GM20000 (cell line): Measurements from ENCODE around the gene EPX.

ENCODE experiments used
- DNase-seq: peaks from one replicate; pipeline ENCODE4 v3.0.0; 2012; ENCODE audit warnings: low spot score
- TF ChIP-seq, protein P1 (sequence below): IDR thresholded peaks from 2 replicates; pipeline ENCODE4 v1.5.1; 2012; ENCODE audit warnings: mild to moderate bottlenecking, control low read depth; ENCODE audit errors: extremely low read depth, missing control alignments

Gene EPX

DNA sequence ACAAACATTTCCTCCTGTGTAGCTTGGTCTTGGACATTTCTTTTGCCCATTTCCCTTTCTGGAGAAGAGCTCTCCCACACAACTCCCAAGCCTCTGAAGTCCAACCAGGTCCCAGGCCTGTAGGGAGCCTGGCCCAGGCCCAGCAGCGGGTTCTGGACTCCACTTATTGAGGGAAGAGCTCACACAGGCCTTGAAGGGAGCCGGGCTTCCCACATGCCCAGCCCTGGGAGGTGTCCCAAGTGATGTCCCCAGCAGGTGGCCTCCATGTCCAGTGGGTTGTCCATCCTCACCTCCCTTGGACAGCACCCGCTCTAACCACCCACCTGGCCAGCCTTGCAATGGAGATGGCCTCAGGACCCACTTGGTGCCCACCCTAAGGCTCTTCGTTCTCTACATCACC, 5.9 kb upstream of the EPX start:
- no peak for DNase-seq
- TF ChIP-seq, protein P1, sequence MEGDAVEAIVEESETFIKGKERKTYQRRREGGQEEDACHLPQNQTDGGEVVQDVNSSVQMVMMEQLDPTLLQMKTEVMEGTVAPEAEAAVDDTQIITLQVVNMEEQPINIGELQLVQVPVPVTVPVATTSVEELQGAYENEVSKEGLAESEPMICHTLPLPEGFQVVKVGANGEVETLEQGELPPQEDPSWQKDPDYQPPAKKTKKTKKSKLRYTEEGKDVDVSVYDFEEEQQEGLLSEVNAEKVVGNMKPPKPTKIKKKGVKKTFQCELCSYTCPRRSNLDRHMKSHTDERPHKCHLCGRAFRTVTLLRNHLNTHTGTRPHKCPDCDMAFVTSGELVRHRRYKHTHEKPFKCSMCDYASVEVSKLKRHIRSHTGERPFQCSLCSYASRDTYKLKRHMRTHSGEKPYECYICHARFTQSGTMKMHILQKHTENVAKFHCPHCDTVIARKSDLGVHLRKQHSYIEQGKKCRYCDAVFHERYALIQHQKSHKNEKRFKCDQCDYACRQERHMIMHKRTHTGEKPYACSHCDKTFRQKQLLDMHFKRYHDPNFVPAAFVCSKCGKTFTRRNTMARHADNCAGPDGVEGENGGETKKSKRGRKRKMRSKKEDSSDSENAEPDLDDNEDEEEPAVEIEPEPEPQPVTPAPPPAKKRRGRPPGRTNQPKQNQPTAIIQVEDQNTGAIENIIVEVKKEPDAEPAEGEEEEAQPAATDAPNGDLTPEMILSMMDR: no peak

DNA sequence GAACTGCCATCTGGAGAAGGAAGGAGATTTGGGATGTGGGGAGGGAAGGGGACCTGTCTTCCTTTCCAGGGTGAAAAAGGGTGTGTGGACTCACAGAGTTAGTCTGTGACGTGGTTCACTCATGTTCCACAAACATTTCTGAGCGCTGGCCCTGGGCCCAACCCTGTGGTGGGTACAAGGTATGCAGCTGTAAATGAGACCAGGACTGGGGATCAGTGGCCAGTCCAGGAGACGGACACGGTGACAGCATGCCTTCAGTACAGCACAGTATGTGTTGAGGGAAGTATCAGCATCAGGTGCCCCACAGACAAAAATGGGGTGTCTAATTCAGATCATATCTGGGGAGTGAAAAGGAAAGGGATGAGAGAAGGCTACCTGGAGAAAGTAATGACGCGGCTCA, 5.5 kb upstream of the EPX start:
- DNase-seq: no peak
- TF ChIP-seq, protein P1: no peak

DNA sequence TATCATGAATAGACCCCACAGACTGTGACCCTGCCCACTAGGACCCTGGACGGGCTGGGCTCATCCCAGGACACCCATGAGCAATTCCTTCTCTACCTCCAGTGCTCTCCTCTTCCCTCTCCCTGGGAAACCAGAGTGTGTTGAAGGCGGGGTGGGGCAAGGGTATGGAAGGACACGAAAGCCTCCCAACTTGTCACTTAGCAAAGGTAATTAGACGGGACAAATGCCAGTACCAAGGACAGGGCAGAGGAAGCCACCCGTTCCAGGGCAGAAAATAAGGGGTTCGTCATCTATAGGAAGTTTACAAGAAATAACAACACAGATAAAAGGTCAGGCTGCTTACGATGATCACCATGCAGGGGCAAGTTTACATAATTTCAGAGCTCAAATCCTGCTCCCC, 4.9 kb upstream of the EPX start:
- TF ChIP-seq, protein P1: no peak
- DNase-seq: no peak

DNA sequence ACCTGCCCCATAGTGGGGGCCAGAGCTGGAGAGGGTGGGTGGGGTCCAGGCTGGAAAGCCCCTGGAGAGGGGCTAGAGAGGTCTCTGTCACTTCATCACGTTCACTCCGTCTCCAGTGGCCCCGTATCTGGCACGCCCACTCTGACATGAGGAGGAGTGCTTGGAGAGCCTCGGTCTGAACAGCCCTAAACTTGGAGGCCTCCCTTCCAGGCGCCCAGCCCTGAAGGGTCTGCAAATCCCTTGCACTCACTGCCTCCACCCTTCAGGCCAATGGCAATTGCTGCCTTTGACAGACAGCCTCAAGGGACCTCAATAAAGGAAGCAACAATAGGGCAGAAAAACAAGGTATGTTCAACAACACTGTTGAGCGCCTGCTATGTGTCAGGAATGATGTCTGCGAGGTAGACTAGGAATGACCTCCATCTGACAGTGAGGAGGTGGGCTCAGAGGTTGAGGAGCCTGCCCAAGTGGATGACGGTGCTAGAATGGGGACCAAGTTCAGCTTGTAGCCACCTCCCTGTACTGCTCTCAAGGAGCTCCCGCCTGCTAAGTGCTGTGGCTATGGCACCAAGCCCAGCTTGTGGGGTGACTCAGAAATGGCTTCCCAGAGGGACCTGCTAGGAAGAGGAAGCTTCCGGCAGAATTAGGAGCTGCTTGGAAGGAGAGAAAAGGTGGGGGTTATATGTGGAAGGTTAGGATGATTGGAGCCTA, 2.9 kb upstream of the EPX start:
- TF ChIP-seq, protein P1: no peak
- DNase-seq: no peak

GRCh38 chr17:58191241-58191896, 1.2 kb upstream of the EPX start:
- TF ChIP-seq, protein P1: no peak
- no peak for DNase-seq

- no peak for DNase-seq
- TF ChIP-seq, protein P1: no peak
These were observed 1.2 kb downstream of the EPX start for GRCh38 chr17:58193641-58194255.

- DNase-seq: no peak
- TF ChIP-seq, protein P1: no peak
These were observed 3.1 kb downstream of the EPX start for GRCh38 chr17:58195518-58196123.
